GM04504 (cell line): ENCODE results near the gene ACSF3.

ENCODE experiments used
- DNase-seq: peaks from one replicate; pipeline ENCODE4 v3.0.0-alpha.2; 2012; ENCODE audit warnings: low read depth

ACSF3 gene

DNA sequence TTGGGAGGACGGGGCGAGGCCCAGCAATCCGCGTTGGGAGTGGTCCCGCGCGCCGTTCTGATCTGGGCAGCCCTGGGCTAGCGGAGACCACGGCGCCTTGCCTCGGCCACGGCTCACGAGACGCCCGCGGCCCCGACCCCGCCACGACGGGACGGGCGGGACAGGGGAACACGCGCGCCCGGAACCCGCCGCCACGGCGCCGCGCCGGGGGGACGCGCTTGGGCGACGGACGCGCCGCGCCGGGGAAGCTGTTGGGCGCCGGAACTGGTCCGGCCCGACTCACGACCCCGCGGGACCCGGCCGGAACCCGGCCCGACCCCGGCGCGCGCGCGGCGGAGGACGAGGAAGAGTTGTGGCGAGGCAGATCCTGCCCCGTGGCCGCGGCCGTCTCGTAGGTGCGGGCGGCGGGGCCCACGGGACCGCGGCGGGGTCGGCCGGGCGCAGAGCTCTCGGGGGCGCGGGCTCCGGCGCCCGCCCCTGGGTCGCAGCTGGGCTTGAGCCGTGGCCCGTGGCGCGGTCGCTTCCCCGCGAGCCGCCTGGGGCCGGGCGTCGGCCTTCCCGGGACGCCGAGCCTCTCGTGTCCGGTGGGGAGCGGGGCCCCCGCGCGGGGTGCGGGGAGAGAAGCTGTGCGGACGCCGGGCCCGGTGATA, at the start of gene ACSF3:
Gene ACSF3 (plus strand): TSS at position 251 of the 650 bp plus-strand sequence. CDS start 6,830 bp downstream, outside the sequence.
- DNase-seq = peak; percentile 18

DNA sequence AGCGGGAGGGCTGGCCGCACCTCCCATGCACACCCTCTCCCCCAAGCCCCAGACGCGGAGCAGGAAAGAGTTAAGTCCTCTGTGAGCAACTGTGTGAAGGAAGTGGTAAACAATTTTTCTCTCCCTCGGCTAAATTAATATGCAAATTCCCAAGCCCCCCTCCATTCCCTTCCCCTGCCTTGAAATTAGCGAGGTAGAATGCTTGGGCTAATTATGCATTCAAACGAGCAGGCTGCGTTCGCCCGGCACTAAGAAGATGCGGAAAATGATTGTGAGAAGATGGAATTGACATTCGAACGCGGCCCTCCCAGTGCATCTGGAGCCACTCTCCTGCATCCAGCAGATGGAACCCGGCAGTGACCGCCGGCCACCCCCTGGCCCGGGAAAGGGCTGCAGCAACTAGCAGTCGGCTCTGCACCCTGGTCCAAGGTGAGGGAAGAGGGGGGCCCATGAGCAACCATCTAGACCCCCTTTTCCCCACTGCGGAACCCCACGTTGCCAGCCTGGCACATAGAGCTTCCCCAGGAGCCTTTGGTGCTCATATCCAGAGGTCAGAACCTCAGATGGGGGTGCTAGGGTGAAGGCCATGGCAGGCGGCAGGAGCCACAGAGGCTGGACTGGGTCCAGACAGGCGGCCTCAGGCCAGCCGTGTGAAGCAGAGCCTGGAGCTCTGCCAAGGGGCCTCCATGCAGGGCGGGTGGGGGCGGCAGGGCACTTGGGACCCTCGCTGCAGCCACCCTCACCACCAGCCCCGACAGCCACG, 49.1 kb upstream of the ACSF3 start:
- DNase-seq = no peak

GRCh38 chr16:89045181-89045815, 48.4 kb upstream of the ACSF3 start:
- no peak for DNase-seq

DNA sequence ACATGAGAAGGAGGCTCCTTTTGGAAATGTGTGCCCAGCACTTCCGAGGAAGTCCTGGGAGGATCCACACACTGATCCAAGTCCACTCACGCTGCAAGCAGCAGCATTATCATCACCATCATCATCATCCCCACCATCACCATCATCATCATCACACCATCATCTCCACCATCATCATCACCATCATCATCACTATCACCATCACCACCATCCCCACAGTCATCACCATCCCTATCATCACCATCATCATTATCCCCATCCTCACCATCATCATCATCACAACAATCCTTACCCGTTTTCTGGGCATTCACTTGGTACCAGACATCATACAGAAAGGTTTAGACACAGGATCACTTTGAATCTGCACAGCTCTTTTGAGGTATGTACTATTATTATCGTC, 47.8 kb upstream of the ACSF3 start:
- no peak for DNase-seq

- DNase-seq = no peak
These were observed 47.2 kb upstream of the ACSF3 start for GRCh38 chr16:89046491-89046890.

- DNase-seq = no peak
These were observed 46.1 kb upstream of the ACSF3 start for GRCh38 chr16:89047331-89048089.

DNA sequence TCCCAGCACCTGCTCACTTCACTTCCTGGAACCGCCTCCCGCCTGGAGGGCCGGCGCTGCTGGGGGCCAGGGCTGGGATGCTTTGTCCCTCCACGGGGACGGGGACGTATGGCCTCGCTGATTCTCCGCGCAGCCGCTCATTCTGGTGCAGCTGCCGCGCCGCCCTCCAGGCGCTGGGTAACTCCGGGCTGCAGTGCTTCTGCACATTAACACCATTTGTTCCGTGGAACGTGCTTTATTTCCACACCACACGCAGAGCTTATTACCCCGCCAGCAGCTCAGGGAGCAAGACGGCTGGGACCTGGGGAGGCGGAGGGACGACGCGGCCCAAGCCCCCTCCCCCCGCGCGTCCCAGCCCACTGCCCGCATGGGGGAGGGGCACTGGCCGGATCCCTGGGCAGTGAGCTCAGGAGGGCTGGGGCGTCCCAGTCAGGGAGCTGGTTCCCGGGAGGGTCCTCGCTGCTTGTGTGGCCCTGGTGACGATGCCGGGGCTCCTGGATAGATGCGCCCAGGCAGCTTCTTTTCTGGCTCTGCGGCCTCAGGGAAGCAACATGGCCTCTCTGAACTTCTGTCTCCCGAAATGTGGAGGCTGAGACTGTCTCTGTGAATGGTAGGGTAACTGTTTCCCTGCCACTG, 45.4 kb upstream of the ACSF3 start:
- no peak for DNase-seq

DNA sequence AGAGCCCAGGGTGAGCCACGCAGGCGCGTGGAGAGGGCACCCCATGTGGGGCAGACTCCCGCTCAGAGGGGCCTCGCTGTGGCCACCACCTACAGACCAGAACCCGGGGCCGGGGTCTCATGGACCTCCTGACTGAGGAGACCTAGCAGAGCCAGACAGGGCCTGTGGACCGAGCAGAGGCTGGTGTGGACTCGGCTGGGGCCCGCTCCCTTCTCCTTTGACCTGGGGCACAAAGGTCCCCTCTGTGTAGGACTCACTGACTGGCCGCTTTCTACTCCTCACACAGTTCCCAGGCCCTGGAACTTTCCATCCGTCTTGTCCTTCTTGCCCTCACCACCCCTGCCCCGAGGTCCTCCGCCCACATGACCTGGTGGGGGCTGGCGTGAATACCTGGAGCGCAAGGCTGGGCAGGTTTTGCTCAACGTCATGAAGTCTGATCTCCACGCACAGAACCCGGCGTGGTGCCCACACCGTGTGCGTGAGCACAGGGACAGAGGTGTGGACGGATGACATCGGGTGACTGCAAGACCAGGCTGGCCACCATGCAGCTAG, 44.7 kb upstream of the ACSF3 start:
- no peak for DNase-seq

DNA sequence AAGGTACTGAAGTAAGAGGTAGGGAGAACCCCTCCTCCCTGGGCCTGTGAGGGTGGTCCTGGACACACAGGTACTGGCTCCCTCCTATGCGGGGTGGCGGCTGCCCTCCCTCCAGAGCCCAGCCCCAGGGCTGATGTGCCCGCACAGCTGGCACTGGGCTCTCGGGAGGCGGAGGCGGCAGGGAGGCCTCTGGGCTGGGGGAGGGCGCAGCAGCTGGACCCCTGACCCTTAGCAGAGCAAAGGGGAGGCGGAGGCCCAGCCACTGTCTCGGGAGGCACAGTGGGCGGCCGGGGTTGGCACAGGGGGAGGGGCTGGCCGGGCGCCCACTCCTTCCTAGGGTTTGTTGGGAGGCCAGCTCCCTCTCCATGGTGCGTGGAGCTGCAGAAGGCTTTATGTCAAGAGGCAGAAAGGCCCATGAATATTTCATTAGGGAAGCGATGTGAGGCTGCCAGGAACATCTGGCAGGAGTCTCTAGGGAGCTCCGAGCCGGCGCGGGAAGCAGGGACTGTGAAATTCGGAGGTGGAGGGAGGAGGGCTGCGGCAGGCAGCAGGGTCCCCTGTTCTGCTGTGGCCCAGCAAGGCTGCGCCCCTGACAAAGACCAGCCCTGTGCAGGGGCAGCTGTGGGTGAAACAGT, 44.1 kb upstream of the ACSF3 start:
- no peak for DNase-seq

DNA sequence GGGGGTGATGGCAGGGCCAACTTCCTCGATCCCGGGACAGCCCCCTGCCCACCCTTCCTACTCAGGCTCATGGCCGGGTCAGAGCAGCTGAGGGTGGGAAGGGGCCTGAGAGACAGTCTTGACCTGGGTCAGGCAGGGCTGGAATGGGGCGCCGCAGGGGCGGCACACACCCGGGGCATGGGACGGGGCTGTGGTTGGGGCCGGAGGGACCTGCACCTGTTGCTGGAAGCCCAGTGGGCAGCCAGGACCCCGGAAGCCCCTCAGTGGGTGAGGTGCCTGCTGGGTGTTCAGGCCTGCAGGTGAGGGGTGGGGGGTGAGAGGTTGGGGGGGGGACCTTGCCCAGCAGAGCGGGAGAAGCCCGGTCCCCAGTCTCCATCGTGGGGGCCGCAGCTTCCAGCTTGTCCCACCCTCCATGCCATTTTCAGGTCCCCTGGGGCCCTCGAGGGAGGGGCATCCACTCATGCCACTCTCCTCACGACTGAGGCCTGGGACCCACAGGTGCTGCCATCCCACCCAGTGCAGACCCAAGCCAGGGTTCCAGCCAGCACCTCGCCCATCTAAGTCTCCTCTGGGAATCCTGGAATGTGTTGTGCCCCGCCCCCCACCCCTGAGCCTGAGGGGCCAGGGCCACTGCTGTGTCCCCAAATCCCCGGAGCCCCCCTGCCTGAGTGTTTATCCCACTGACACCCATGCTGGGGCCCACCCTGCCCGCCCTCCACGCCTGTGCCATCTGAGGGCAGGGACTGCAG, 43.4 kb upstream of the ACSF3 start:
- no peak for DNase-seq

- no peak for DNase-seq
These were observed 42.8 kb upstream of the ACSF3 start for GRCh38 chr16:89050868-89051311.

- no peak for DNase-seq
These were observed 42.0 kb upstream of the ACSF3 start for GRCh38 chr16:89051521-89052166.

GRCh38 chr16:89052191-89052889, 41.3 kb upstream of the ACSF3 start:
- no peak for DNase-seq

DNA sequence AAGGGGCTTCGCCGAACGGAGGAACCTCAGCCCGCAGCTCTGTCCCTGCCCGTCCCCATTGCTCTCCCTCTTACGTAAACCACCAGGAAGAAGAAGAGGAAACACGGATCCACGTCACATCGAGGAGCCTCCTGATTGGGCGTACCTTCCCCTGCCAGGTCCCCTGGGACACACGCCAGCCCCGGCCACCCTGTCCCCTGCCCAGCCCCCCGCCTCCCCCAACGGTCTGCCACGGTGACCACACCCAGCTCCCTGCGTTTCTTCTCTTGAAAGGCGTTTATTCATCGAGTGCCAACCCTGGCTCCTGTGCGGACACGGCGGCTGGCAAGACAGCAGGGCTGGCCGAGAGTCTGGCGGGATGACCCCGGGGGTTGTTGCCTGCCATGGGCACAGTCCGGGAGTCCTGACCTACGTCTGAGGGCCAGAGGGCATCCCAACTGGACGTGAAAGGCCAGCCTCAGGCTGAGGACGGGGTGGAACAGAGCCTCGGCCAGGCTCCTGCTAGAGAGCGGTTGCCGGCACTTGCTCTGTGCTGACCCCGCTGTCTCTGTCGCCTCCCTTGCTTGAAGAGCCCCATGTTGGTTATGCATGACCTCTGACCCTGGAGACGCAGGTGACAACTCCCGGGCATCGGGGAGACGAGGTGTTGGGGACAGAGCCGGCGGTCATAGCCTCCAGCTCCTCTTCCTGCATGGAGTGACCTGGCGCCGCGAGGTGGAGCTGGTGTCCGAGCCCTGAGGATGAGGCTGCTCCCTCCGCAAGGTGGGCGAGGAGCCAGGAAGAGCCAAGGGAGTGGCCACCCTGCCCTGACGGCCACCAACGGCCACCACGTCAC, 40.5 kb upstream of the ACSF3 start:
- no peak for DNase-seq

DNA sequence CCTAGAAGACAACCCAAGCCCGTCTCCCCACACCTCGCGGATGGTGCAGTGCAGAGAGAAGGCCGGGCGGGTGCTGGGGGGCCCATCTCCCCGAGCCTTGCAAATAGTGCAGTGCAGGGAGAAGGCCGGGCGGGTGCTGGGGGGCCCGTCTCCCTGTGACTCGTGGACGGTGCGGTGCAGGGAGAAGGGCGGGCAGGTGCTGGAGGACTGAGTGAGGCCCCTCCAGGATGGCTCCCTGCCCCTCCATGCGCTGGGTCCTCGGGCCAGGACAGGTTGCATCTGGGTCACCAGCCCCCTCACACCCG, 40.0 kb upstream of the ACSF3 start:
- no peak for DNase-seq

GRCh38 chr16:89054261-89054661, 39.4 kb upstream of the ACSF3 start:
- DNase-seq = no peak

DNA sequence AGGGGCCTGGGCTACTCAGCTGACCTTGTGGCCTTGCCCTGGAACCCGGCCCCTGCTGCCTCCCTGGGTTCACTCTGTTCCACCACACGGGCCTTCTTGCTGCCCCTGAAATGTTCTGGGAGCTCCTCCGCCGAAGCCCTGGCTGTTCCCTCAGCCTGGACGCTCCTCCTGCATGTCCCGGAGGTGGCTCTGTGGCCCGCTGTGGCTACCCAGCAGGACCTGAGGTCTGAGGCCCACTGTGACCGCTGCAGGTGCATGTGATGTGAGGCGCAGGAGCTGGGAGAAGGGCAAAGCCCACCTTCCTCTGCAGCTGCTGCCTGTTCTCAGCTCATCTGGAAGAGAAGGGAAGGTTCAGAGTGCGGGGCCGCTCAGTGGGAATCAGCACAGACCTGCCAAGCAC, 38.9 kb upstream of the ACSF3 start:
- no peak for DNase-seq

DNA sequence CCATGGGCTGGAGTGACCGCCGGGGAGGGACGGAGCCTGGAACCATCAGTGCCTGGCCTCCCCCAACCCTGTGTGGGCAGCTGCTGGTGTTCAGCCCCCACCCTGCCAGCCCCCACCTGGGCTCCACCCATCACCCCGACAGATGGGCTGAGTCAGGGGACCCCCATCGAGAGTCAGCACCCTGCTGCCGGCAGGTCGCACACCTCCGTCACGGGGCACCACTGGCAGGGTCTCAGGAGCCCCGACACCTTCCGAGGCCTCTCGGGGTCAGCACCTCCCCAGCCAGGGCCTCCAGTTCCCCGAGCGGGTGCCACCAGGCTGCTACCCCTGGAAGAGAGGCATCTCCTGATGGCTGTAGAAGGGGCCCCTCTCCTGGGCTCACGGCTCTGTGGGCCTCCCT, 38.3 kb upstream of the ACSF3 start:
- DNase-seq = no peak
